A549 treated with AZD9567 at 1 μM for 4 hours (cell line): ENCODE measurements around the gene CNPY2. TPM values are rescaled to one million over a fixed set of nuclear protein-coding genes. Genes with fewer than 3 reads are reported as not detected.

Experiments used
- total RNA-seq: library from RNA; stranded (reverse); fragments of 200-300 nt; extraction: Qiagen RNA extraction; gene quantifications from 5 replicates; pipeline ENCODE4 v1.2.3, GENCODE V29; 2022; ENCODE audit not compliant: insufficient read depth

The CNPY2 gene
- total RNA-seq, result 98.2 to 156 TPM (median 149 TPM) in 5 replicates

DNA sequence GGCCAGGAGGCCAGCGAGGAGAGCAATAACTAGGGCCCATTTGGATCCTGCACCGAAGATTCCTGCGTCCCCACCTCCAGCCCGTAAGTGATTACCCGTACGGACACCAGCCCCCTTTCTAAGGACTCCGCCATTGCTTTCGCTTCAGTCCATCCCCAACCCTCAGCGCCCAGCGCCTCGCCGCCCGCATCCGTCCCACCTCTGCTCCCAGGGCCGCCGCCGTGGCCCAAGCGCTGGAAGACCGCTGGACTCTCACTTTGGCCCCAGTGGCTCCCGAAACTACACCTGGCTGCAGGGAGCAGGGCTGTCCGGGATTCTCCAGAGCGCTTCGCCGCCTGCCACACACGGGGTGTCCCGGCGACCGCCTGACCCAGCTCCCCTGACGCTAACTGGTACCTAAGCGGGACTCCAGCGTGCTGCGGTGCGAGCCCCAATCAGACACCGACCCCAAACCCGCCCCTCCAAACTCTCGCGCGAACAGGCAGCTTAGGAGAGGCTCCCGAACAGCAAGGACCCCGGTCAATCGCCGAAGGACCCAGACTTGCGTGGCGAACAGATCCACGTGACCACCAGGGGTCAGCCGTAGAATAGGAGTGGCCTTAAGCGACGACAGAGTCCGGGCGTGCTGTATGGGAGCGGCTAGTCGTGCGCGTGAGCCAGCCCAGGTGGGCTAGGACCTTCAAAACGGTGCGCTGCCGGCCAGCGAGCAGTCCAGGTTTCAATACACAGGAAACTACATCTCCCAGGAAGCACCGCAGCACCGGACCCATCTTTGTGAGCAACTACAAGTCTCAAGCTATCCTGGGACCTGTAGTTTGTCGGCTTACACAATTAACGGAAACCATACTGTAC lies at the start of gene CNPY2:
Gene CNPY2 (minus strand): TSS at position 367 of the 852 bp plus-strand sequence. CDS start 771 bp downstream, outside the sequence.

DNA sequence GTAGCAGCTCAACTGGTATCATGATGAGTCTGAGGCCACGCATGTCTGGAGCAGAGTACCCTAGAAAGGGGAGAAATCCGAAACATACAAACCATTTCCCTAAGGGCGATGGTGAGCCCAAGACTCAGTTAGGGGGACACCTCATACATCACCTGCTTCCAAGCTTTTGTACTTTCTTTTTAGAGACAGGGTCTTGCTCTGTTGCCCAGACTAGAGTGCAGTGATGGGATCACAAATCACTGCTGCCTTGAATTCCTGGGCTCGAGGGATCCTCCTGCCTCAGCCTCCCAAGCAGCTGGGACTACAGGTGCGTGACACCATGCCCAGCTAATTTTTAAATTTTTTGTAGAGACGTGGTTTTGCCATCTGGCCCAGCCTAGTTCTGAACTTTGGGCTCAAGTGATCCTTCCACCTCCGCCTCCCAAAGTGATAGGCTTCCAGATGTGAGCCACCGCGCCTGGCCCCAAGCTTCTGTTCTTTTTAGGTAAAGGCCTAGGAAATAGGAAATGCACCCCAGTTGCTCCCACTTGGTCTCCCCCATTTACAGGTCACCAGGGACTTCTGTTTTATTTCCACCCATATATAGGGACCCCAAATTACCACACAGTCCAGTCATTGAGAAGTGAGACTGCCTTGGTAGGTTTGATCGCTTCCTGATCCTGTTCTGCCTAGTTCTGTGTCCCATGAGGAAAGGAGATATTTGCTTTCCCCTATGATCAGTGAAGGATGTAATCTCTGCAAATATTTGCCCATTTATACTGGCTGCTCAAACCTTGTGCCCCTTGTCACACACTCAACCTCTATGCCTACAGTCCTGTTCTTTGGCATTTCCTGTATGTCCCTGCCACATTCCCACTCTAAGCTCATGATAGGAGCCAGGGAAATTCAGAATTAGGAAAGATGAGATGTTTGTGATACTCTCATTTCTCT lies 46.6 kb upstream of the CNPY2 start, which contains the start of gene APOF:
Gene APOF (minus strand): TSS at position 728 of the 930 bp plus-strand sequence. CDS start 112 bp downstream, at position 616.

DNA sequence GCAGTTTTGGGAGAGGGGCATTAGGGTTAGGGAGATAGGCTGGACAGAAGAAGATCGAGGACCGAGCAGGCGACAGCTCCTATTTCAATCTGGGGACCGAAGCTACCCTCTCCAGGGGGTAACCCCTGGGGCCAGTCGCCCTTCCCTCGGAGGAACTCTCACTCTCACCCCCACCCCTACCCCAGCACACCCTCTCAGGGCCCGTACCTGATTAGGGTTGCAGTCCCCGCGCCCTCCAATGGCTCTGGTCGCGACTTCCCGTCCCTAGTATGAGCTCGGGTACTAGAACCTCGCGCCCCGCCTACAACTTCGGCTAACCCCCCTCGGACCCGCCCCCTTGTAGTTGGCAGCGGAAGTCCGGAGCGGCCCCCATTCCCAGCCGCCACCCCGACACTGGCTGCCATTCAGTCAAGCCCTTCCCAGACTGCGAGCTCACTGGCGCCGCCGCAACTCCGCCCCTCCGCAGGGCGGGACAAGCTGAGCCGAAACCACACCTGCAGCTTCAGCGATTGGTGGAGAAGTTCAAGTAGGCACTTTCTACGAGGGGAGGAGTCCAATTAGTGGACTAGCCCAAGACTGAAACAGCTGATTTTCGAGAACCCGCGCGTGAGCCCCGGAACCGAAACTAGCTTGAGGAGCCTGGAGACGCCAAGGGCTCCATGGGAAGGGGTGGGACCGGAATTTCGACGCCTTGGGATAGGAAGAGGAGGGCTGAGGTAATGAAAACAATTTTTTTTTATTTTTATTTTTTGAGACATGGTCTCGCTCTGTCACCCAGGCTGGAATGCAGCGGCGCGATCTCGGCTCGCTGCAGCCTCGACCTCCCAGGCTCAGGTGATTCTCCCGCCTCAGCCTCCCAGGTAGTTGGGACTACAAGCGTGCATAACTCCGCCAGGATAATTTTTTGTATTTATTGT lies 44.3 kb upstream of the CNPY2 start, which contains the start of gene STAT2:
Gene STAT2 (minus strand): TSS at position 257 of the 917 bp plus-strand sequence. CDS start 3,536 bp downstream, outside the sequence.

DNA sequence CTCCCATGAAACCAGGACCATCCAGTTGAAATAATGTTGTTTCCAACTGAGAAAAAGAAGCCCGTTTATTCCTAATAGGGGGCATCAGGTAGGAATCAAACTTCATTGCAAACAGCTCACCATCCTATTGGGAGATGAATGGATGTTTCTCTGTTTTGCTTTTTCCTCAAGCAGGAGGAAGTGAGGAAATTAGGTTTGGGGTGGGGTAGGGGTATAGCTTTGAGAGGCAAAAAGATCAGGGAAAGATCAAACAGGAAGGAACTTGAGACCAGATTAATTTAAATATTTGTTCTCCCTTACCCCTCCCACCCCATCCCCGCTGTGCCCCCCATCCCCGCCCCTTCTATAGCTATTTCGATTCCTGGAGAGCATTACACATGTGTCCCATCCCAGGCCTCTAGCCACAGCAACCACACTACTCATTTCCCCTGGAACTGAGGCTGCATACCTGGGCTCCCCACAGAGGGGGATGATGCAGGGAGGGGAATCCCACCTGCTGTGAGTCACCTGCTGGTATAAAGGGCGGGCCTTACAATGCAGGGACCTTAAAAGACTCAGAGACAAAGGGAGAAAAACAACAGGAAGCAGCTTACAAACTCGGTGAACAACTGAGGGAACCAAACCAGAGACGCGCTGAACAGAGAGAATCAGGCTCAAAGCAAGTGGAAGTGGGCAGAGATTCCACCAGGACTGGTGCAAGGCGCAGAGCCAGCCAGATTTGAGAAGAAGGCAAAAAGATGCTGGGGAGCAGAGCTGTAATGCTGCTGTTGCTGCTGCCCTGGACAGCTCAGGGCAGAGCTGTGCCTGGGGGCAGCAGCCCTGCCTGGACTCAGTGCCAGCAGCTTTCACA lies 22.7 kb upstream of the CNPY2 start, which contains the start of gene IL23A:
Gene IL23A (plus strand): TSS at position 577 of the 850 bp plus-strand sequence. CDS start 161 bp downstream, at position 738.

DNA sequence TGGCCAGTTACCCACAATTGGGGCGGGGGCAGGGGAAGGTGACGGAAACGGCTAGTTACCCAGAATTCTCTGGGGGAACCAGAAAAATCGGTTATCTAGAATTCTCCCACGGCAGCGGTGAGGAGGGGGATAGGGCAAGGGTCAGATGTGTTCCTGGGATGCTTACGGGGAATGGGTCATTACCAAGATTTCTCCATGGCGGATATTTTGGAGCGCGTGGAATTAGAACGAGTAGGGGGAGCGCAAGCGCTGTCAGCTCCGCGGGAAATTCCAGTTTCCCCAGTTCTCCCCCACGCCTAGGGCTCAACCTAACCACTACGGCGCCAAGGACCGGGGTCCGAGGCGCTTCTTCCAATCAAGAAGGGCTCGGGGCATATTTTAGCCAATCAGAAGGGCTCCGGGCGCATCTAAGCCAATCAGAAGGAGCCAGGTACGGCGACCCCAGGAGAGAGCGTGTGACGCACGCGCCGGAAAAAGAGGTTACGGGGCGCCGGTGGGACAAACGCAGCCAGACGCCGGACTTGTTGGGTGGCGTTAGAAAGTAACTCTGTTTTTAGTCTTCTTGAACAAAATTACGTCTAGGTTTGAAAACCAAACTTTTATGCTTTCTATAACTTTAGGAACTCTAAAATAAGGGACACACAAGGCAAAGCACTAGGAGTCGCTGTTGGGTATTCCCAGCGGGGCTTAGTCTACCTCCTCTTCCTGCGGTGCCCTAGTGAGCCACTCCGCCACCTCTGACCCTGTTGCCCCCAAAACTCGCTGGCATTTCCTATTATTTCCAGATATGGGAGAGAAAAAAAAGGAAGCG lies 18.1 kb upstream of the CNPY2 start, which contains the start of gene PAN2:
Gene PAN2 (minus strand): TSS at position 322 of the 811 bp plus-strand sequence. CDS start 906 bp downstream, outside the sequence.

DNA sequence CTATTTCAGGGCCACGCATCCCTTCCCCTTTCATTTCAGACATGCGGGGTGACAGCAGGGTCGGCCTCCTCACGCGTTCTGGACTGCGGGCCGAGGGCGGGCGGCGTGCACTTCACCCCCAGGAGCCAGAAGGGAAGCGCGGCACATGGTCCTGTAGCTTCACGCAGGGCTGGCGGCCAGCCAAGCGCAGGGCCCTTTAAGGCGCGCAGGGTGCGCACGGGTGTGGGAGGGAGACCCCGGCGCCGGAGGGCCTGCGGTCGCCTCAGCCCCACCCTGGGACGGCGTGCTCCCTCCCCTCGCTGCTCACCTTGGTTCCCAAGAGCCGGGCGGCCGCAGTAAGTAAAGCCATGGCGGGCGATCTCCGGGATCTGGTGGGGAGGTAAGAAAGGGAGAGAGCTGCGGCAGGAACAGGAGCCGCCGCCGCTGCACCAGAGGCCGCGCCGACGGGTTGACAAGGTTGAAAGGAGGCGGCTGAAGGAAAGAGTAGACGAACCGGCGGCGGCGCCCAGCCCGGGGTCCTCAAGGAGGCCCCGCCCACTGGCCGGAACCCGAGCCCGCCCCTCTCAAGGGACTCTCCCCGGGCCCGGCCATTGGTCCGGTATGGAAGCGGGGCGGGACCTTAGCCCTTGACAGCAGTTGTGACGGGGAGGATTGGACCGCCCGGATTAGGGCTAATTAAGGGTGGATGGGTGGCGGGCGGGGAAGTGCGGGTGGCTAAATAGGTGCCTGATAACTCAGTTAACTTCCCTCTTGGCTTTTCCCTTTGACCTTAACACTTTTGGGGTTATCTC lies 15.7 kb downstream of the CNPY2 start, which contains the start of gene CS:
Gene CS (minus strand): TSS at position 478 of the 791 bp plus-strand sequence. CDS start 129 bp downstream, at position 349.

DNA sequence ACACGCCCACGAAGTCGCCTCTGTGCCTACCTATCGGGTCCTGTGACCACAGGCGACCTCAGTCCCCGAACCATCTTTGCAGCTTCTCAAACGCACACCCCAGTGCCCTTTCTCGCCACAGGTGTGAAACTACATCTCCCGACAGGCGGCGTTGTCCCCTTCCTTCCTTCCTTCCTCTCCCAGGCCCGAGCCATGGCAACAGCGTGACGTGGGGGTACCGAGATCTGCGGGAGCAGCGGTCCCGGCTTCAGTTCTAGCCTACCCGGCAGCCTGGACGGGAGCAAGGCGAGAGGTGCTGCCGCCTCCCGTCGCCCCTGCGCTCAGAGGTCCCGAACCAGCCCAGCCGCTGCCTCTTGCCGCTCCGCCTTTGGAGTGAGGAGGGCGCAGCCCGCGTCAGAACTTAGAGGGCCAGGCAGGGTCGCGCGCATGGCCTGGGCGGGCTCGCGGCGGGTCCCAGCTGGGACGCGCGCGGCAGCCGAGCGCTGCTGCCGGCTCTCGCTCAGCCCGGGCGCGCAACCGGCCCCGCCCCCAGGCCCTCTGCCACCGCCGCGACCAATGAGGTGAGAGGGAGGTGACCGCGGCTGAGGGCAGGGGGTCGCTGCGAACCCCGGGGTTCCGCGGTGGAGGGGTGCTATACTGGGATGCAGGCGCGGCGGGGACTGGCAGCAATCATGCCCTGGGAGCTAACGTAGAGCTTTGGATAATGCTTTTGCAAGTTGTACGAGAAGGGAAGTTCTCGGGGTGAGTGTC lies 48.9 kb downstream of the CNPY2 start, which contains the start of gene COQ10A:
Gene COQ10A (plus strand): TSS at position 250 of the 750 bp plus-strand sequence. CDS start 177 bp downstream, at position 427.

Other genes with a start within 250 kb of the CNPY2 start
- gene ERBB3, start 235.8 kb downstream of the CNPY2 start, total RNA-seq, result 0.93 to 5.5 TPM (median 1.8 TPM) in 5 replicates
- gene PA2G4, start 211.4 kb downstream of the CNPY2 start, total RNA-seq, result 280 to 304 TPM (median 287 TPM) in 5 replicates
- 3,768 to 6,003 TPM (median 5,882 TPM) in 5 replicates for gene RPL41, start 199.4 kb downstream of the CNPY2 start, total RNA-seq
- gene ZC3H10, start 197.7 kb downstream of the CNPY2 start, total RNA-seq, result 2.7 to 3.5 TPM (median 3.0 TPM) in 5 replicates
- gene ESYT1, start 187.7 kb downstream of the CNPY2 start, total RNA-seq, result 59.9 to 76.2 TPM (median 68.0 TPM) in 5 replicates
- 45.1 to 79.4 TPM (median 77.9 TPM) in 5 replicates for gene MYL6B, start 163.4 kb downstream of the CNPY2 start, total RNA-seq
- gene MYL6, start 157.6 kb downstream of the CNPY2 start, total RNA-seq, result 2,096 to 2,356 TPM (median 2,204 TPM) in 5 replicates
- gene SMARCC2, start 126.5 kb downstream of the CNPY2 start, total RNA-seq, result 27.9 to 36.9 TPM (median 34.1 TPM) in 5 replicates
- gene RNF41, start 94.1 kb downstream of the CNPY2 start, total RNA-seq, result 22.1 to 27.6 TPM (median 26.5 TPM) in 5 replicates
- 41.7 to 59.8 TPM (median 56.8 TPM) in 5 replicates for gene NABP2, start 91.6 kb downstream of the CNPY2 start, total RNA-seq
- 0.09 to 0.13 TPM in 2 of 5 replicates, not detected in the others for gene SLC39A5, start 85.9 kb downstream of the CNPY2 start, total RNA-seq
- gene ANKRD52, start 57.6 kb downstream of the CNPY2 start, total RNA-seq, result 35.1 to 49.3 TPM (median 47.5 TPM) in 5 replicates
- gene COQ10A, start 49.0 kb downstream of the CNPY2 start, total RNA-seq, result 12.7 to 20.1 TPM (median 19.6 TPM) in 5 replicates
- 137 to 190 TPM (median 152 TPM) in 5 replicates for gene CS, start 15.7 kb downstream of the CNPY2 start, total RNA-seq
- gene PAN2, start 18.0 kb upstream of the CNPY2 start, total RNA-seq, result 9.8 to 17.7 TPM (median 14.8 TPM) in 5 replicates
- 0.40 to 0.78 TPM (median 0.54 TPM) in 4 of 5 replicates, not detected in the other for gene IL23A, start 22.9 kb upstream of the CNPY2 start, total RNA-seq
- gene STAT2, start 44.1 kb upstream of the CNPY2 start, total RNA-seq, result 12.5 to 16.9 TPM (median 14.6 TPM) in 5 replicates
- gene APOF, start 46.9 kb upstream of the CNPY2 start, total RNA-seq, result not detected in 5 replicates
- gene TIMELESS, start 133.4 kb upstream of the CNPY2 start, total RNA-seq, result 36.0 to 39.8 TPM (median 37.4 TPM) in 5 replicates
- 0.09 to 0.23 TPM in 2 of 5 replicates, not detected in the others for gene MIP, start 138.7 kb upstream of the CNPY2 start, total RNA-seq
- gene SPRYD4, start 152.6 kb upstream of the CNPY2 start, total RNA-seq, result 1.4 to 1.8 TPM (median 1.7 TPM) in 5 replicates
- gene GLS2, start 172.2 kb upstream of the CNPY2 start, total RNA-seq, result 0.14 to 0.33 TPM (median 0.15 TPM) in 3 of 5 replicates, not detected in the others
- gene RBMS2, start 205.8 kb upstream of the CNPY2 start, total RNA-seq, result 8.0 to 12.1 TPM (median 8.8 TPM) in 5 replicates